Midbrain (tissue), 1 donor: Measurements from ENCODE around the gene CRYGS.

Source experiments
- DNase-seq: peaks from one replicate; lab custom pipeline; 2025; lab: John Stamatoyannopoulos, UW

CRYGS gene

DNA sequence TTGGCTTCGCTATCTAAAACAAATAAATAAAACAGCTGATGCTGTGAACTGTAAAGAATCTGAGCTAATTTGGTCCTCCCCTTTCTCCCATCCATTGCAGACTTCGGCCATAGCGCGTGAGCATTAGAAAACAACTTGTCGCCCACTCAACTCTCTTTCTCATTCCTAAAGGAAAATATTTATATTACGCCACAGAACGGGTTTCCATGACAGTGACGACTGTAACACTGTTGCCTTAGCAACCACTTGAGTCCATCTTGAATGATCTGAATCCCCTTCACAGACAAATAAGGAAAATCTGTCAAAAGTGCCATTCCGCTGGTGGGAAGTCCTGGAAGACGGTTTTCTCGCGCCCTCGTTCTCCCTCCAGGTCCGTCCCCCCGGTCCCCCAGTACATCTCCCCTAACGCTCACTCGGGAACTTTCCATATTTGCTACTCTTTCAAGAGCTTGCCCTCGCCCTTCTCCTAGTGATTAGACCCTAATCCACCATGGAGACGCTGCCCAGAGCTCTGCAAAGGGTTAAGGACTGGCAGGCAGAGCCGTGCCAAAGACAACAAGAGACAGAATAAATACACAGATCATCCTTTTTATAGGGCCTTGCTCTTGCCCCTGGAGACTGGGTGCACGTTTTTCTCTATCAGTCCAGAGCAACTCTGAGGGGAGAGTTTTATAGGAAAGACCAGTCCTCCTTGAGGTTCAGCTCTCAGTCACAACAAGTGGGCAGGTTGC, 50.5 kb downstream of the CRYGS start:
- no peak for DNase-seq

DNA sequence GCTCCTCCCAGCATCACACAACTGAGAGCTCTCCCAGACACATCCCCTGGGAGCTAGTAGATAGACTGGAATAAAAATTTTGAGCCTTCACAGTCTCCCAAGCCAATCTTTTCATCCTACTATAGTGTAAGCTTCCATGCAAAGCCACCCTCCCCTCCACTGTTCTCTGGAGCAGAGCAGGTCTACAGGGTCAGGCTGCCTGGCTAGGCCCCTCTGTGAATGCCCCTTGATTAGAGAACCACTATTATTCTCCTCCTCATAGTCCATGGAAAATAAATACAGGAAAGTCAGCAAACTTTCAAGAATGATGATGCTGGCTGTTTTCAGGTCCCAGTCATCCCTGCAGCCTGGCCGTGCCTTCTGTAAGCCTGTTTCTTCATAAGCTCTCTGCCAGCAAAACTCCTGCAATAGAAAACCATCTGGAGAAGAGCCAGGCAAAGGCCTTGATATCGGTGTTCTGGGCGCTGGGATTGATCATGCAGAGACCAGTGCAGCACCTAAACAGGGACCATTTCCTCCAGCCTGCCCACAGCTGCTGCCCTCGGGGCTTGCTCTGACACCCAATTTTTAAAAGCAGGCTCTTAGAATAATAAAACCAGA, 51.7 kb downstream of the CRYGS start:
- DNase-seq: no peak

DNA sequence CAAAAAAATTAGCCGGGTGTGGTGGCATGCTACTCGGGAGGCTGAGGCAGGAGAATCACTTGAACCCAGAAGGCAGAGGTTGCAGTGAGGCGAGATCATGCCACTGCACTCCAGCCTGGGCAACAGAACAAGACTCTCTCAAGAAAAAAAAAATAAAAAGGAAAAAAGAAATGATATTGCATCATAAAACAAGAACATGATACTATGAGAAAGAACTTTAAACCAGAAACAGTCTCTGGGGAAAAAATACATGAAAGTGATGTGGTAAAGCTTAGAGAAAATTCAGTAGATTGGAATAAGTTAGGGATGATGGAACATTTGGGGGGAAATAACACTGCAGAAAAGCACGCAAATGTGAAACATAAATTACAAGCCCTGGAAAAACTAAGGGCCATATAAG, 54.7 kb downstream of the CRYGS start:
- no peak for DNase-seq
